ENCODE results near the gene PPP2R2D.

Gene PPP2R2D

GRCh38 chr10:132002004-132002403 is 101.2 kb downstream of the PPP2R2D start:
- Histone ChIP-seq H3K4me3 (IDR thresholded peaks at IDR 0.05; ENCODE audit: insufficient read depth, low read depth, low read length) (no peak overlapping the region), H3K27me3 (ENCODE audit: insufficient read depth, low read depth) (no peaks in the 10 kb centered on the region), H3K9ac (no peak overlapping the region), H3K79me2 (ENCODE audit: insufficient read depth, low read depth) (no peaks in the 10 kb centered on the region), H3K4me1 (ENCODE audit: low read depth, poor library complexity, severe bottlenecking) (no peaks in the 10 kb centered on the region), H3K36me3 (ENCODE audit: insufficient read depth) (no peaks in the 10 kb centered on the region), H3K27ac (no peak overlapping the region), H3K4me2 (no peak overlapping the region), H2AFZ (ENCODE audit: low read depth) (no peak overlapping the region), H4K20me1 (ENCODE audit: insufficient read depth) (no peaks in the 10 kb centered on the region)
- no peak for TF ChIP-seq CTCF (conservative IDR thresholded peaks at IDR 0.05; ENCODE audit: low read depth, low read length)

- Histone ChIP-seq H3K79me2 (ENCODE audit: insufficient read depth, low read depth) (no peaks in the 10 kb centered on the region), H3K9ac (no peak overlapping the region), H3K4me1 (ENCODE audit: low read depth, poor library complexity, severe bottlenecking) (no peaks in the 10 kb centered on the region), H2AFZ (ENCODE audit: low read depth) (no peak overlapping the region), H3K27me3 (ENCODE audit: insufficient read depth, low read depth) (no peaks in the 10 kb centered on the region), H3K4me3 (IDR thresholded peaks at IDR 0.05; ENCODE audit: insufficient read depth, low read depth, low read length) (no peak overlapping the region), H4K20me1 (ENCODE audit: insufficient read depth) (no peaks in the 10 kb centered on the region), H3K27ac (no peak overlapping the region), H3K4me2 (no peak overlapping the region), H3K36me3 (ENCODE audit: insufficient read depth) (no peaks in the 10 kb centered on the region)
- no peak for TF ChIP-seq CTCF (conservative IDR thresholded peaks at IDR 0.05; ENCODE audit: low read depth, low read length)
Observed at GRCh38 chr10:132003282-132003924, 102.6 kb downstream of the PPP2R2D start.

GRCh38 chr10:132004052-132004451 is 103.2 kb downstream of the PPP2R2D start:
- TF ChIP-seq CTCF (conservative IDR thresholded peaks at IDR 0.05; ENCODE audit: low read depth, low read length) = no peak
- Histone ChIP-seq H3K9ac (no peak overlapping the region), H3K36me3 (ENCODE audit: insufficient read depth) (no peaks in the 10 kb centered on the region), H3K27me3 (ENCODE audit: insufficient read depth, low read depth) (no peaks in the 10 kb centered on the region), H3K4me1 (ENCODE audit: low read depth, poor library complexity, severe bottlenecking) (no peaks in the 10 kb centered on the region), H3K79me2 (ENCODE audit: insufficient read depth, low read depth) (no peaks in the 10 kb centered on the region), H3K4me2 (no peak overlapping the region), H3K4me3 (IDR thresholded peaks at IDR 0.05; ENCODE audit: insufficient read depth, low read depth, low read length) (no peak overlapping the region), H2AFZ (ENCODE audit: low read depth) (no peak overlapping the region), H4K20me1 (ENCODE audit: insufficient read depth) (no peaks in the 10 kb centered on the region), H3K27ac (no peak overlapping the region)

GRCh38 chr10:132005147-132005546 is 104.3 kb downstream of the PPP2R2D start:
- no peak overlapping the region for H3K9ac ChIP-seq
- no peaks in the 10 kb centered on the region for H3K27me3 ChIP-seq (ENCODE audit: insufficient read depth, low read depth)
- TF ChIP-seq CTCF (conservative IDR thresholded peaks at IDR 0.05; ENCODE audit: low read depth, low read length) = no peak
- H3K4me1 ChIP-seq (ENCODE audit: low read depth, poor library complexity, severe bottlenecking) = no peaks in the 10 kb centered on the region
- H4K20me1 ChIP-seq (ENCODE audit: insufficient read depth) = no peaks in the 10 kb centered on the region
- H2AFZ ChIP-seq (ENCODE audit: low read depth) = no peak overlapping the region
- H3K4me2 ChIP-seq = no peak overlapping the region
- H3K79me2 ChIP-seq (ENCODE audit: insufficient read depth, low read depth) = no peaks in the 10 kb centered on the region
- H3K4me3 ChIP-seq (IDR thresholded peaks at IDR 0.05; ENCODE audit: insufficient read depth, low read depth, low read length) = no peak overlapping the region
- H3K36me3 ChIP-seq (ENCODE audit: insufficient read depth) = no peaks in the 10 kb centered on the region
- no peak overlapping the region for H3K27ac ChIP-seq
